Measurements from ENCODE around the gene ZNF749.

ZNF749 gene

GRCh38 chr19:57406516-57407123 lies 28.5 kb upstream of the ZNF749 start:
- DNase-seq (ENCODE audit: low read depth) = no peak
- TF ChIP-seq CTCF (IDR thresholded peaks at IDR 0.05; ENCODE audit: control insufficient read depth, extremely low read depth, insufficient read depth) = peak; percentile 91
- H3K4me3 ChIP-seq (ENCODE audit: low read depth, low read length) = no peak overlapping the region

DNA sequence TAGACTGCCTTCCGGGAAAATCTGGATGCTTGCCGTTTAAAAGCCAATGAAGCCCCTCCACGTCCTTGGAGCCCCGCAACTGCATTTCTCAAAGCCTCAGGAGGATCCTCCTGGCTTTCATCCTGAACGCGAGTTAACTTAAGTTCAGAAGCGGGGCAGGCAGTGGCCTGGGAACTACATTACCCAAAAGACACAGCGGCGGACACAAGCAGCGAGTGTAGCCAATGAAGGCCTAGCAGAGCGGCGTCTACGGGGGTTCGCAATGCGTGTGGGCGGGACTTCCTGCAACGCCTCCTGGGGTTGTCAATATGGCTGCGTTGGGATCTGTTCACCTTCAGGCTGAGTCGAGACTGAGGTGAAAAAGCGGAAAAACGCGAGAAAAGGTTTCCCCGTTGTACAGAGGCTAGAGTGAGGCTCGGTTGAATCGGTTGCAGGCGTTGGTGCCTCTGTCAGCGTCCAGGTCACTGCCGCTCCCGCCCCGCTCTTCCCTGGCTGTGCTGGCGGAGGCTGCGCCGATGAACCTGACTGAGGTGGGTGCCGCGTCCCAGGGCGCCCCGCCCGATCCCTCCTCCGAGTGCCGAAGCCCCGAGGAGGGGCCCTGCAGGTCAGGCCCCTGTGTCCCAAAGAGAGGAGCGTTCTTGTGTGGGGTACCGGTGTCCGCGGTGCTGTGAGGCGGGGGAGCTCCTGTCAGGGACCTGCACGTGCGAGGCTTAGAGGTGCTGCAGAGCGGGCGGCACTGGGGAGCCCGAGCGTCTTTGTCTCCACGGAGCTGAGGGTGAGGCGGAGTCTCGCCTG lies 24.1 kb upstream of the ZNF749 start, which contains the start of gene ZNF17:
ZNF17 (plus strand) TSS at position 285 of the 795 bp plus-strand sequence. CDS start 2,455 bp downstream, outside the sequence.
- H3K4me3 ChIP-seq (ENCODE audit: low read depth, low read length) = peak within 1 kb of the TSS; percentile 85
- peak; percentile 83 for DNase-seq (ENCODE audit: low read depth)
- no peak for TF ChIP-seq CTCF (IDR thresholded peaks at IDR 0.05; ENCODE audit: control insufficient read depth, extremely low read depth, insufficient read depth)

DNA sequence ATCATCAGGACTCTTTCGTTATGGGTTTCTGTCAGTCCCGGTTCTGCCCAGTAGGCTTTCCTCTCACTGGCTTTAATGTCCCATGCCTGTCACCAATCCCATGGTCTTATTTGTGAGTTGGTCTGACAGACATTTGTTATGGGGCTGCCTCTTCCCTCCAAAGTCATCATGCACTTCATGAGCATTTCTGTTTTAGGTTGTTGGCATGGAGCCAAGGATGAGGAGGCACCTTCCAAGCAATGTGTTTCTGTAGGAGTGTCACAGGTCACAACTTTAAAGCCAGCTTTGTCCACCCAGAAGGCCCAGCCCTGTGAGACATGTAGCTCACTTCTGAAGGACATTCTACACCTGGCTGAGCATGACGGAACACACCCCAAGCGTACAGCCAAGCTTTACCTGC lies 15.7 kb upstream of the ZNF749 start:
- TF ChIP-seq CTCF (IDR thresholded peaks at IDR 0.05; ENCODE audit: control insufficient read depth, extremely low read depth, insufficient read depth) = no peak
- DNase-seq (ENCODE audit: low read depth) = no peak
- no peak overlapping the region for H3K4me3 ChIP-seq (ENCODE audit: low read depth, low read length)

- DNase-seq (ENCODE audit: low read depth) = no peak
- TF ChIP-seq CTCF (IDR thresholded peaks at IDR 0.05; ENCODE audit: control insufficient read depth, extremely low read depth, insufficient read depth) = no peak
These were observed 14.1 kb upstream of the ZNF749 start for GRCh38 chr19:57421037-57421436.

DNA sequence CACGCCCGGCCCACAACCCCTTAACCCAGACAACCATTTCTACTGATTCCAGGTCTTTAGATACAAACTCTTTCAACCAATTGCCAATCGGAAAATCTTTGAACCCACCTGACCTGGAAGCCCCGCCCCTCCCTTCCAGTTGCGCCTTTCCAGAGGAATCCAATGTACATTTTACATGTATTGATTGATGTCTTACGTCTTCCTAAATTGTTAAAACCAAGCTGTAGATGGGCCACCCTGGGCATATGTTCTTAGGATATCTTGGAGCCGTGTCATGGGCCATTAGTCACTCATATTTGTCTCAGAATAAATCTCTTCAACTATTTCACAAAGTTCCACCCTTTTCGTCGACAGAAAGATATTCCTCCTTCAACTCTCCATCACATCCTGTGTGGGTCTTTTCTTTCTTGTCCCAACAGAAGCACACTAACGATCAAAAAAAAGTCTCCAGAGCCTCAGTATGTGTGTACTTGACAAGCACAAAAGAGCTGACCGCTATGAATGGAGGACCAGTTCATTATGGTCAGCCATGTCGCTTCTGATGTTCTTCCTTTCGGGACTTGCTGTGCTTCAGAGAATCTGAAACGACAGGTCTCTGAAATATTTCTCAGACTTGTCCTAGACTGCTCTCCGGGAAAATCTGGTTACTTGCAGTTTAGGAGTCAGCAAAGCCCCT lies 601 bp upstream of the ZNF749 start:
- TF ChIP-seq CTCF (IDR thresholded peaks at IDR 0.05; ENCODE audit: control insufficient read depth, extremely low read depth, insufficient read depth) = no peak
- no peak for DNase-seq (ENCODE audit: low read depth)
- H3K4me3 ChIP-seq (ENCODE audit: low read depth, low read length) = peak overlapping the region; percentile 81

More at GRCh38 chr19:57421037-57421436, 14.1 kb upstream of the ZNF749 start:
- H3K4me3 ChIP-seq (ENCODE audit: low read depth, low read length) = no peak overlapping the region

DNA sequence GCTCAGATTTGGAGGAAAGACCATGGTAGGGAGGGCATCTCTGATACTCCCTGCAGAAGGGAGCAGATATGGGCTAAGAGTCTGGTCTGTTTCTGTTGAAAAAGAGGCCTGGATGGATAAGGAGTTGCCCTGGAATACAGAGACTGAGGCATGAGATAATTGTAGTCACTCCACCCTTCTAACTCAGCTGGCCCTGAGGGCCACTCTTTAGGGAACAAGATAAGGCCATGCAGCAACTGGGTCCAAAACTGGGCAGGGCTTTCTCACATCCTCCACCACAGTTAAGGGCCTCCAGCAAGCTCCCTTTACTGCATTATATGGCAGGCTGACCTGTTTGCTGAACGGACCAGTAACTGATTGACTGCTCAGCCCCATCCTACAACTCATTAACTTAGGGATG lies 1.3 kb downstream of the ZNF749 start:
- TF ChIP-seq CTCF (IDR thresholded peaks at IDR 0.05; ENCODE audit: control insufficient read depth, extremely low read depth, insufficient read depth) = no peak
- no peak for DNase-seq (ENCODE audit: low read depth)
- H3K4me3 ChIP-seq (ENCODE audit: low read depth, low read length) = peak overlapping the region; percentile 81
